Activated CD4-positive, CD25-positive, alpha-beta regulatory T cell treated with anti-CD3 and anti-CD28 coated beads, Interleukin-2, amount 50 U/mL, for 24 hours (primary cell): ENCODE data around the gene KLHL29.

Experiments
- ATAC-seq, 2 donors: fragments of 150-1000 bp; cut with Tn5 transposase; one replicate each; pipeline ENCODE4 v1.10.0; 2021; ENCODE audit warnings: mild to moderate bottlenecking in 1 of 2, moderate library complexity in 1 of 2

The KLHL29 gene

DNA sequence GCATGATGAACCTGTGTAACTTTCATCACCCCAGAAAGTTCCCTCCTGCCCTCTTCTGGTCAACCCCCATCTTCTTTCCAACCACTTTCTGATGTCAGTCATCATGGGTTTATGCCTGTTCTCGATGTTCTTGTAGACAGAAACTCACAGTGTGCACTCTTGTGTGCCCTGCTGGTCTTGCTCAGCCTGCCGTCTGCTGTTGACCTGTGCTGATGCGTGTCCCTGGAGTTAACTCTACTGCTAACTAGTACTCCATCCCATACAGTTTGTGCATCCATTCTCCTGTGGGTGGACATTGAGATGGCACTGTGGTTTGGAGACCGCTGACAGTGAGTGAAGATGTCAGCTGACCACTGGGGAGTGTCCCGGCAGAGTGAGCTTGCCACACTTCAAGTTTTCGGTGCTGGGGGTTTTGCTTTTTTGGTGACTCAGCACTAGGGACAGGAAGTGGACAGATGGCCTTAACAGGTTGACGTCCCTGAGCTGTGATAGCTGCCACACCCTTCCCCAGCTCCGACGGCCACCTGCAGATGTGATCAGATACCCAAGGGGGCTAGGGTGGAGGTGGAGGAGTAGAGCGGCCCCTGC, 14.8 kb downstream of the KLHL29 start:
- no peak for ATAC-seq

DNA sequence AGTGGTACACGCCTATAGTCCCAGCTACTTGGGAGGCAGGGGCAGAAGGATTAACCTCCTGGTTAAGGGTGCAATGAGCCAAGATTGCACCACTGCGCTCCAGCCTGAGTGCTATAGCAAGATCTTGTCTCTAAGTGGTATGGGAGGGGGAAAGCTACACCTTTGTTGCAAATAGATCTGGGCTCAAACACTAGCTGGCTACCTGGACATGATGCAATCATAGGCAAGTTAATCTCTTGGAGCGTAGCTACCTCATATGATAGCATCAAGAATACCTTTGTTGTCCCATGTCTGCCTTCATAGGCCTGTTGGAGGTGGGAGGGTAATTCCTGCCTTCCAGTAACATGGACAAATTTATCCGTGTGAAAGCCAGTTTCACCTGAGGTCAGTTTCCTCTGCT, 15.7 kb downstream of the KLHL29 start:
- ATAC-seq: no peak

DNA sequence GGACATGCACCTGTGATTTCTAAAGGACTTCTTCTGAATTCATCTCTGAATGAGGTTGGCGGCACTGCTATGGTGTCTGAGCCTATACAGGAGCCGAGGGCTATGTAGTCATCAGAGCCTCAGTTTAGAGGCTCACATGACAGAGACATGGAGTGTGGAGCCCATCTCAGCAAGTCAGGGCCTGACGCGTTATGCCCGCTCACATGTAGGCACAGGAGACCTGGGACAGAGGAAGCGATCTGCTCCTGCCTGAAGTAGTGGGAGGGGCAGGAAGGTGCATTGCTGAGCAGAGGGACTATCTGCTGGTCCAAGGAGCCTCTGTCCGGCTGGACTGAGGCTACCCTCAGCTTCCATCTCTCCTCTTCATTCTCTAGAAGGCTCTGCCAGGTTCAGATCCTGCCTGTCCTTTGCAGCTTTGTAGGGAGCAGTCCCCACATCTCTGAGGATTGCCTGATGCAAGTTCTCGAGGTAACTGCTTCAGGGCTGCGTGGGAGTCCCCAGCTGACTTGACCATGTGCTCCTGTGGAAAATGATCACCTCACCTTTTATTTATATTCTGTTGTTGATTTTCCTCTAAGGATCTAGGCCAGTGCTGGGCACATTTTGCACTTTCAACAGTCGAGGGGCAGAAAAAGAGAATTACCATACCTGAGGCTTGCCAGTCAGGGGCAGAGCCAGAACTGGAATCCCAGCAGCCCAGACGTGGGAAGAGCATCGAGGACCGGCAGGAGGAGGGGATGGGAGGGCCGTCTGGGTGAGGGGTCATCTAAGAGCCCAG, 16.6 kb downstream of the KLHL29 start:
- ATAC-seq: no peak

DNA sequence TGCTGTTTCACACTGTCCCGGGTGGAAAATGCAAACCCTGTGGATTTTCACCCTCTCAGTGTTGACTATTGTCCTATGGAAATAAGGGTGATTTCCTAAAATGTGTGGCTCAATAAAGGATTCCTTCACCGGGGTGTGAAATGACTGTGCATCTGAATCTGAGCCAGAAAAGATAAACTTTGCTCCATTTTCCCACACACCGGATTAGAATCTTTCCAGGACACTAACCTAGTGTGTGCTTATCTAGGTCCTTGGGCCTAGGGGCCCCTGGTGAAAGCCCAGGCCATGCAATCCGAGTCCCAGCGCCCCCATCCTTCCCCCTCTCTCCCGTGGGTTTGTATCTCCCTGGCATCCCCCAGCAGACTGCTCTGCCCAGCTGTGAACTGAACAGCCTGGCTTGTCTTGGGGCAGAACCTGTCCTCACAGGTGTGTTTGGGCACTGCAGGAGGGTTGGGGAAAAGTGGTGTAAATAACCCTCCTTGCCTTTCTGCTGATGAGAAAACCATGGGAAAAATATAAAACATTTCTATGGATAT, 17.3 kb downstream of the KLHL29 start:
- ATAC-seq: no peak

DNA sequence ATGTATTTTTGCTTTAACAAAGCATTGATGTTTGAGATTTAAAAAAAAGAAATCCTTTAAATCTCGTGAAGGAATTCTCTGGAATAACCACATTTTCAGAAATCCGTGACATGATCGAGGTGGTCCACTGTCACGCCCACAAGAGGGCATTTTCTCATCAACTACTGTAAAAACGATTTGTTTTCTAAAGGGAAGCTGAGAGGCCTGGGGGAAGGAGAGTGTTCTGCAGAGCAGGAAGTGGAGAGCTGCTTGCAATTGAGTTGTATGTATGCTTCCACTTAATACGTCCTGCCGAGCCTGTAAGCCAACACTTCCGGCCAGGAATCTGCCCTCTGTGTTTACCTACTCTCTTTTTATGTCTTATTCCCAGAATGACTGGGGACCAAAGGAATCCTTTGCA, 19.4 kb downstream of the KLHL29 start:
- no peak for ATAC-seq

DNA sequence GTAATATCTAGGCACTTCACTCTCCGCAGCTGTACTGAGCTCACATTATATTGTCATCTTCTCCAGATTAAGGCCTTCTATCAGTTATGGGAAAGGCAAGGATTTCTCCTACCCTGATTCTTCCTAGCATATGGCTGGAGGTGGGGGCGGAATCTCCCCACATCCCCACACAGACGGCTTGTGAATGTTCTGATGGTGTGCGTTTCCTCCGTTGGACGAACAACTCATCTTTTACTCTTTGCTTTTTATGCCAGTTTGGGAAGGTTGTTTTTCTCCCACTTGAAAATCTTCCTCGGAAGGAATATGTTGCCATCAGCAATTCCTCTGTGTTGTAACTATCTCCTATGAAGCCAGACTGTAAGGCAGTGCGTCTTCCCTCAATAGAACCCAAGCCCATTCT, 24.3 kb downstream of the KLHL29 start:
- no peak for ATAC-seq

DNA sequence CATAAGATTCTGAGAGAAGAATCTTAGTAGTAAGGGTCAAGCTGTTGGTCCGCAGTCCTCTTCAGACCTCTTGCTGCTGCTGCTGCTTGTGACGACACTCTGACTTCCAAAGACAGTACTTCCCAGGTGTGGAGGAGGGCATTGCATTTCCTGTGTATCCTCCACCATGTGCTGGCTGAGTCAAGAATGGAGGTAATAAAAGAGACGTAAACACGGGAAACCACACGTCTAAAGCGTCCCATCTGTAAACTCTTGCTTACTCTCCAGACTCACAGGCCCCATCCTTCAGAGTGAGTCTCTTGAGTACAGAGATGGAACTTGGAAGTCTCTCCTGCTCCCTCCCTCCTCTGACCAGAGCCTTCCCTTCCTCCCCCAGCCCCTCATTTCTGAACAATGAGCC, 25.6 kb downstream of the KLHL29 start:
- no peak for ATAC-seq

DNA sequence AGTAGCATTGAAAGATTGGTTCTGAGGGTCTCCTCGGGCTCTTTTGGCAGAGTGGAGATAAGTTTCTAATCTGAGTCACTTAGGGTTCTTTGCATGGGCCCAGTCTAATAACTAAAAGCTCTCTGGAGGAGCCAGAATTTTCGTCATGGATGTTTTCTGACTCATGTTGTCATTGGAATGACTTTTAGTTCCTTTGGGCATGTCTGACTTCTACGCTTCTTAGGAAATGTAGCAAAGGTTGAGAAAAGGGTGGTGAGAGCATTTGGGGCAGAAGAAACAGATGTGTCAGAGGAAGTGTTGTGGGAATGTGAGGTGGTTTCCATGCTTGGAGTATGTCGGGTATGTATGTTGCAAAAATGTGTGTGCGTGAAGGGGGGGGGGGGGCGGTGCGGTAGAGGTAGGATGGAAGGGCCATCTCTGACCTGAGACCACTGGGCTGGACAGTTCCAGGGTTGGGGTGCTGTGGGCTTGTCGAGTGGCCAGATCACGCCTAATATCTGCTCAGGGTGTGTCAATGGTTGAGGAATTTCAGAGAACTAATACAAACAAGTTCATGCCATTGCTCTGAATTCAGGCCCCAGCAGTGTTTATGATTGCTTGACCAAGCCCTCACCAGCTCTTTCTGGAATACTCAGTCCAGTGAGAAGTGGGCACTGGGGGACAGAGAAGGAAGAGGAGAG, 26.9 kb downstream of the KLHL29 start:
- no peak for ATAC-seq

DNA sequence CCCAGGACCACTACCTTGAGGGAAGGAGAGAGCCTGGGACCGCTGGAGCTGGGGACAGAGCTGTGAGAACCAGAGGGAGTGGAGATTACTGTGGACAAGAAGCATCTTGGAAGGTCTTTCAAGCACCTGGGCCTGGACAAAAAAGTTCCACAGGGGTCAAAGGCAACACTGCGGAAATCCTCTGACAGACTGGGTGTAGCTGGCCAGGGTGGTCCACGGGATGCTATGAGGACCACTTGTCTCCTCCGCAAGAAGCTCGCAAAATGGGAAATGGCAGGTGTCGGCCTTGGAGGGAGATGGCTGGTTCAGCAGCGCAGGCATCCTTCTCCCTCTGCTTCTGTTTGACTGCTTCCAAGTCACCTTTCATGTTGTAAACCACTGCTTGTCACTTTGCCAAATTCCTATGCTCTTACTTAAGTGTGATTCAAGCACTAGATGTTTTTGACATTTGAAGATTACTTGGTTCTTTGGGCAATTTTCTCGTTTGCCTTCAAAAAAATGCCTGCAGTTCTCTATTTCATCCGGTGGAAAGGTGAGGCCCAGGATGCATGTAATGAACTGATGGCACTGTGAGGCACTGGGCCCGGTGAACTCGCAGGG, 27.7 kb downstream of the KLHL29 start:
- no peak for ATAC-seq

DNA sequence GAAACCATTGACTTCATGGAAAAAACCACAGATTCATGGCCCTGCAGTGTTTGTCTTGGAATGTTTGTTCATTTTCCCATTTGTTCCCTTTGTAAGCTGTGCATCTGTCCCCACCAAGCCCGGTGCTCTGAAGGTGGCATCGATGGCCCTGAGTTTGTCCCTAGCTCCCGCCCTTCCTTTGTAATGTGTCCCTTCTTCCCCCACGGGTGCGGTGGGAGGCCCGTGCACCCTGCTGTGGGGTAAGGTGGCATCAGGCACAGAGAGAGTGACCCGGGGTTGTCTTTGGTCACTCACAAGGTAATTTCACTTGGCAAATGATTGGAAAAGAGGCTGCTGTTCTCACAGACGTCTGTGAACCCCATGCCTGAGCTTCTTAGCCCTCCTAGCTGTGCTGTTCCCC, 28.7 kb downstream of the KLHL29 start:
- no peak for ATAC-seq

DNA sequence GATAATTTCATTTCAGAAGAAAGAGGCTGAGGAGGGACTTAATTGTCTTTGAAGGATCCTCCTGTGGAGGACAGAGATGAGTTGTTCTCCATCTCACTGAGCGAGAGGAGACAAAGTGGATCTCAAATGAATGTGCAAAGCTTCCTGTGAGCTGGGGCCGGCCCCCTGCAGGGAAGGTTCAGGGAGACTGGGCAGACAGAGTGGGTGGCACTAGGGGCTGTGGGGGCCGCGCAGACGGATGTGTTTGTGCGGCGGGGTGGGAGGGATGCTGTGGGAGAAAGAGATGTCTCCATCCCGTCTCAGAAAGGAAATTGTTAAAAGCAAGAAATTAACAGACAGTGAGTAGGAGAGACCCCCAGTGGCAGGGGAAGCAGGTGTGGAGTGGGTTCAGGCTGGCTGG, 29.1 kb downstream of the KLHL29 start:
- ATAC-seq: no peak

DNA sequence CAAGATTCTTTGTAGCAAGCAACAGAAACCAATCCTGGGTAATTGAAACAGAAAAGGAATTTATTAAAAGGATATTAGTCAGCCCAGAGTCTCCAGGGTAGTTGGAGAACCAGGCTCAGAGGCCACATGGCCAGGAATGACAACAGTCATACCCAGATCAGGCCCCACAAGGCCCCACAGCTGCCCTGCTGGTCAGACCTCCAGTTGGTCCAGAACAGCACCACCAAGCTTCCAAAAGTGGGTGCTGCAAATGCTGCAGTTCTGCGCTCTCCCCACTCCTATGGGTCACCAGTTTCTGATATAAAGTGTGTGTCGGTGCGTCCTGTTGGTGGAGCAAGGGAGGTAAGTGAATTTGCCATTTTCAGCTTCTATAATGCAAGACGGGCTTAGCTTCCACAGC, 29.9 kb downstream of the KLHL29 start:
- ATAC-seq: no peak

DNA sequence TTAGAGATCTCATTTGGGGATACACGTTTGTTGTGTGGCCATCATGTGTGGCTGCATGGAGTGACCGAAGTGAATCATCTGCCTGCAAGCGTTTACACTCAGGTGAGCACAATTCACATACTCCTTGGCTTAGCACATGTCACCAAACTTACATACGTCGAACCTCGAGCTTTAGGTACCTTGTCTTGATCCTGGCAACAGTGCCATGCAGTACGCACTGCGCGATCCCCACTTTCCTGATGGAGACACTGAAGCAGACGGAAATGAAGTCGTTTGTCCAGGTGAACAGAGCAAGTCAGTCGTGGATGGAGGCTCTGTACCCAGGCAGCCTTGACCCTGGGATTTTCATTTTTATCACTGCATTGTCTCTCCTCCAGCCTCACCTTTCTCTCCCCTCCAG, 32.3 kb downstream of the KLHL29 start:
- ATAC-seq: no peak

DNA sequence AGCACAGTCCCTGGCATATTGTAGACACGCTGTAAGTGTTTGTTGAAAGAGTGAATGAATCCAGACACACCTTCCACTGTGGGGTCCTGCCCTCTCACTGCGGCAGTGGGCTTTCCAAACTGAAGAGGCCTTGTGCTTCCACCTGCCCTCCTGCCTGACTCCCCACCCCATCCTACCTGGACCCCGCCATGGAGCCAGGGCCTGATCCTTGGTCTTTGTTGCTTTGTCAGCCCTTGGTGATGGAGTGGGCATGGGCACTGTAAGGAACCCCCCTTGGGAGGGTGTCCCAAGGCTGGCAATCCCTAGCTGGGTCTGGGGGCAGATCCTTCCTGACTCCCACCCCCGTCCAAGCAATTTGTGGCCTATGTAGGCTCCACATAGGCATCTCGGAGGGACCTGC, 33.1 kb downstream of the KLHL29 start:
- ATAC-seq: no peak

DNA sequence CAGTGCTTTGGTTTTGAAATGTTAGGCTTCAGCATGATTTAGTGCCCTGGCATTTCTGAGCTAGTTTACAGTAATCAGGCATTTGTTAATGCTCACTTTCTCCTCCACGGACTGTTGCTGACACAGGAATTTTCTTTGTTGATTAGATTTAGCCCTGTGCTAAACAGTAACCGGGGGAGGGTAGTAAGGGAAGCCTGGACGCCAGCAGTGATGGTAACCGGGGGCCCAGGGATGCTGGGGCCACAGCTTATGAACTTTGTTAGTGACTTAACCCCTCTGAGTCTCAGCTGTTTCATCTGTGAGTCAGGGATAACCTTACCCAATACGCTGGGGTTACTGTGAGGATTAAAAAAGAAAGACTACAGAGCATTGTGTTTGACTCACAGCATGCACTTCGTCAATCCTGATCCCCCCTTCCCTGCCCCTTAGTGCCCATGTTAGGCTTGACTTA, 33.5 kb downstream of the KLHL29 start:
- no peak for ATAC-seq

DNA sequence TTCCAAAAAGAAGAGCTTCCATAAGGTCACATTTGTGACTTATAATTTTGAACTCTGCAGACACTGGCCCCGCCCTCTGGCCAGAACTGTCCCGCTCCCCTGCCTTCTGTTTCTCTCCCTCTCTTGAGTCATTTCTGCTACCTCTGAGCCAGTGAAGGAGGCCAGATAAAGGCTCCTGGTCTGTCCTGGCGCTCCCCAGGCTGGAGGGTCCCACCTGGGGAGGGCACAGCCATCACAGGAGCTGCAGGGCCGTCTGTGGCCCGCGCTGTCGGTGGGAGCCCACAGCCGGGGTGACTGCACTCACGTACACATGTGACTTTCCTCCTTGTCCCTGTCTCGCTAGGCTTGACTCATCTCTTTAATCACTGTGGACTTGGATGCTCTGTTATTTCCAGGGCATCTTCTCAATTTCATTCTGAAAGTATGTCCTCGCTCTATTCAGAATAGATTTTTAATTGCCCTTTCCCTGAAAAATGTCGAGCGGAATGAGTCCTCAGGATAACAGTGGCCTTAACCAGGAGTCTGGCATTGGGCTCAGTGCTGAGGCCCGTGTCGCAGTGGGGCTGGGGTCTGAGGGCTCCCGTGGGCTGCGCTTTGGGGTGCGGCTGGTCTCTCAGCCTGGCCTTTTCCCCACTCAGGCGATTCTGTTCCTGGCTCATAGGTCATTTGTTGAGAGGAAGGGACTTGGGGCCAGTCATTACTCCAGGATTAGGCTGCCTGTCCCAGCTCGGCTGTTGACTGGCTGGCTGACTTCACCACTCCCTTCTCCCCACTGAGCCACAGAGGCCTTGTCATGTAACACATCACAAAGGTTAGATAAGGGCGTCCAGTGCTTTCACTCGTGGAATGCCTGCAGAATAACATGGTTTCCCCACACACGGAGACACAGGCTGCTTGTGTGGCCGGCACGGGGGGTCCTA, 34.5 kb downstream of the KLHL29 start:
- ATAC-seq: no peak

DNA sequence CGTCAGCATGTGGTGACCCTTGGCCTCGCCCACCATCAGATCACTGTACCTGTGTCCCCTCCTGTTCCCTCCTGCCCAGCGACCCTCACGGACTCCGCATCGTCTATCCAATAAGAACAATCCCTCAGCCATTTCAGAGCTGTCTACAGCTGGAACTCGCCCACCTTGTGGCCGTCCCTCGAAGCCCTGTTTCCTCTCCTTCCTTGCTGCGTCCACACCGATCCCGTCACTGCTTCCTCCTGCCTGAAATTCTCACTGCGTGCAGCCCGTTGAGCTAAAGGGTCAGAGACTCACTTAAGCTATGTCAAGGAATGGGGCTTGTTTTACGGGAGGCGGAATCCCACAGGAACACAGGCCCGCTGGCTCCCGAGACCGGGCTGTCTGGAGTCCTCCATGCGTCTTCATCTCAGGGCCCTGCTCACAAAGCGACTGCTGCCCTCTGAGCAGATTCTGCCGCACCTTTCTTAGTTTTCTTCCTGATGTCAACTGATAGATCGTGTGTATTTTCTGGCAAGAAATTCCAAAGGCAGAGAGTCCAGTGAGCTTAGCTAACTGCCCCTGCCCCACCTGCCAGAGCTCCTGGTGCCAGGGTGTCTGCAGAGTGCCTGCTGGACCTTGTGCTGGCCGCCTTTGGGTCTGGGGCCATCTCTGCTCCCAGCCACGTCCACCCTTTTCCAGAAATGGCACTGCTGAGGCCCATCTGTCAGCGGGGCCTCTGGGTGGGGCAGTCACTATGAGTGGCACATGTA, 35.3 kb downstream of the KLHL29 start:
- ATAC-seq: no peak

DNA sequence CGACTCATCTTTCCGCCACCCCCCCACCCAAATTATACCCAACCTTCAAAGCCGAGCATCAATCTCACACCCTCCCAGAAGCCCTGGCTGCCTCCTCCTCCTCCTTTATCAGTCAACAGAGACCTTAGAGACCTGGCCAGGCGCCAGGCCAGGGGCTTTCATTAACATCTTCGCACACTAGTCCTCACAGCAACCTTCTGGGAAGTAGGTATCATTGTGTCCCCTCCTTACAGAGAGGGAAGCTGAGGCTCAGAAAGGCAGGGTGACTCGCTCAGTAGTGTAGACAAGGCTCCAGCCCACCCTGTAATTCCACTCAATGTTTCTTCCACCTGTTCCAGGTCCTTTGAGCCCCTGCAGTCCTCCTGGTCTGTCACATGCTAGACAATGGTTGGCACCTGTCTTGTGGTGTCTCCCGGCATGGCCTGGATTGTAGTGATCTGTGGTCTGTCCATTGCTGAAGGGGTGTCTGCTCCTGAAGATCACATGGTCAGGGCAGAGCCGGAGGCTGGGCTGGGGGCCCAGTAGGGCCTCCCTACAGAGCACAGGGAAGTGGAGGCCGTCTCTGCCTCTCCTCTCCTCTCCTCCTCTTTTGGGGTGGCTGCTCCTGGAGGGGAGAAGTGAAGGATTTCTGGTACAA, 36.0 kb downstream of the KLHL29 start:
- ATAC-seq: no peak

DNA sequence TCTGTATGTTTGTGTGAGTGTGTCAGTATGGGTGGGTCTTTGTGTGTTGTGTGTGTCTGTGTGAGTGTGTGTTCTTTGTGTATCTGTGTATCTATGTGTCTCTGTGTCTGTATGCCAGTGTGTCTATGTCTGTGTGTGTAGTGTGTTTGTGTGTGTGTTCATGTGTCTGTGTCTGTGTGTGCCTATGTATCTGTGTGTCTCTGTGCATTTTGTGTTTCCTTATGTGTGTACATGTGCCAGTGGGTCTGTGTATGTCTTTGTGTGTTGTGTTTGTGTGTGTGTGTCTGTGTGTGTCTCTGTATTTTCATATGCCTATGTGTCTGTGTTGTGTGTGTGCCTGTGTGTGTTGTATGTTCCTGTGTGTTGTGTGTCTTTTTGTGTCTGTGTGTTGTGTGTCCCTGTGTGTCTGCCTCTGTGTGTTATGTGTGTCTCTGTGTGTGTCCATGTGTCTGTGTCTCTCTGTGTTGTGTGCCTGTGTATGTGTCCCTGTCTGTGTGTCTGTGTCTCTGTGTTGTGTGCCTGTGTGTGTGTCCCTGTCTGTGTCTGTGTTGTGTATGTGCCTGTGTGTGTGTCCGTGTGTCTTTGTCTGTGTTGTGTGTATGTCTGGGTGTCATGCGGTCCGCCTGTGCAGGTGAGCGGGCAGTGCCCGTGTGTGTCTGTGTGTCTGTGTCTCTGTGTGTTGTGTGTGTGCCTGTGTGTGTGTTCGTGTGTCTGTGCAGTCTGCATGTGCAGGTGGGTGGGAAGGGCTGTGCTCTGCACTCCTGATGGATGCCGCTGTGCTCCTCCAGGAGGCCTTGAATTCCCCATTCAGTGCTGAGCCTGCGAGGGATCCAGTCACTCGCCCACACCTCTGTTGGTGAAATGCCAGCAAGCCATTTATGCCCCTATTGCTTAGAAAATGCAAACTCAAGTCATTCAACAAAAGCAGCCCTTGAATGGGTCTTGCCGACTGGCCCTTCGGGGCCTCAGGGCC, 37.4 kb downstream of the KLHL29 start:
- no peak for ATAC-seq
